HS-5 (cell line): ENCODE results near the gene XIAP.
A peak's percentile ranks its signal among the peaks of the same experiment; 100 is the strongest.

Experiments
- DNase-seq: peaks from one replicate; pipeline ENCODE4 v3.0.0-alpha.2; 2012; ENCODE audit warnings: low read depth

XIAP gene

GRCh38 chrX:123960956-123961267 is 101.1 kb downstream of the XIAP start:
- no peak for DNase-seq

GRCh38 chrX:123961268-123962005 is 101.6 kb downstream of the XIAP start, which contains the start of gene STAG2:
Gene STAG2 (plus strand): TSS chrX:123961706. CDS start chrX:124022628, 60,922 bp downstream.
- DNase-seq = no peak

- no peak for DNase-seq
Observed at GRCh38 chrX:123962006-123962467, 102.2 kb downstream of the XIAP start.

- peak; percentile 81 for DNase-seq
Observed at GRCh38 chrX:123962794-123963373, 103.0 kb downstream of the XIAP start.
